GM12878 (cell line): ENCODE measurements around the gene NFATC1. TPM values are rescaled to one million over a fixed set of nuclear protein-coding genes. Genes with fewer than 3 reads are reported as not detected.

Source experiments
- ATAC-seq: fragments of 200-7000 bp; cut with Tn5 transposase; 3 replicates; pipeline ENCODE4 v1.9.1; 2020; ENCODE audit warnings: mild to moderate bottlenecking, moderate library complexity
- BruUV-seq: library from RNA; stranded (reverse); fragments of 400-500 nt; replicated peaks from 2 replicates; lab custom pipeline; 2021; lab: Mats Ljungman, UMichigan
- CTCF ChIA-PET: fragments of 300-600 bp; sonication (Branson Sonifier 250); formaldehyde crosslinking; extraction: SDS; loops from one replicate; lab custom pipeline; 2021; ENCODE audit warnings: inconsistent platforms; lab: Yijun Ruan, JAX
- POLR2A ChIA-PET: fragments of 350-600 bp; formaldehyde crosslinking; extraction: SDS; loops from one replicate; lab custom pipeline; 2021; ENCODE audit warnings: inconsistent platforms; lab: Charles Lee
- RAD21 ChIA-PET: fragments of 300-600 bp; sonication (Branson Sonifier 250); formaldehyde crosslinking; loops from one replicate; lab custom pipeline; 2023; ENCODE audit warnings: antibody characterized with exemption; ENCODE audit not compliant: unreplicated experiment; lab: Charles Lee
- SMC1A ChIA-PET: fragments of 300-600 bp; sonication (Branson Sonifier 250); formaldehyde crosslinking; loops from one replicate; lab custom pipeline; 2023; ENCODE audit not compliant: unreplicated experiment, uncharacterized antibody; lab: Charles Lee
- DNase-seq: peaks from one replicate; pipeline ENCODE4 v3.0.0-alpha.2; 2011; ENCODE audit warnings: low read depth, low spot score
- FAIRE-seq: peaks from 3 replicates; lab custom pipeline; 2011; peaks lifted over from hg19 to GRCh38; lab: Jason Lieb, UNC
- H2AFZ ChIP-seq: 2 replicates; pipeline ENCODE4 v1.6.0; 2011; ENCODE audit warnings: low read depth, low read length, control low read depth; ENCODE audit not compliant: control insufficient read depth
- H3K27ac ChIP-seq: 2 replicates; pipeline ENCODE4 v1.5.1; 2011; ENCODE audit warnings: control low read depth; ENCODE audit not compliant: control insufficient read depth, insufficient read depth
- H3K27me3 ChIP-seq, 2 experiments: replicated peaks in 1 of 2; 2 replicates each; pipeline versions ENCODE4 v1.6.0 to v1.6.1; 2011; ENCODE audit warnings: low read length in 1 of 2; ENCODE audit not compliant: control insufficient read depth in 2 of 2, insufficient read depth in 2 of 2
- H3K36me3 ChIP-seq, 2 experiments: 2 replicates each; pipeline ENCODE4 v1.5.1; 2011; ENCODE audit warnings: low read length in 1 of 2; ENCODE audit not compliant: control insufficient read depth in 2 of 2, insufficient read depth in 2 of 2
- H3K4me1 ChIP-seq: 2 replicates; pipeline ENCODE4 v1.6.1; 2011; ENCODE audit warnings: mild to moderate bottlenecking, low read length, moderate library complexity, mixed read lengths; ENCODE audit not compliant: control insufficient read depth, insufficient read depth
- H3K4me2 ChIP-seq: 2 replicates; pipeline ENCODE4 v1.6.0; 2011; ENCODE audit warnings: control low read depth; ENCODE audit not compliant: control insufficient read depth, insufficient read depth
- H3K4me3 ChIP-seq: fragments of 200-600 bp; sonication (generic); 2 replicates; pipeline ENCODE4 v1.5.1; 2016
- H3K79me2 ChIP-seq: 2 replicates; pipeline ENCODE4 v1.6.0; 2011; ENCODE audit warnings: low read length; ENCODE audit not compliant: control insufficient read depth, insufficient read depth
- H3K9ac ChIP-seq: 2 replicates; pipeline ENCODE4 v1.8.0; 2011; ENCODE audit warnings: low read length, control low read depth, mixed read lengths; ENCODE audit not compliant: control insufficient read depth, insufficient read depth
- H3K9me3 ChIP-seq: replicated peaks from 3 replicates; pipeline ENCODE4 v1.5.1; 2011; ENCODE audit warnings: mild to moderate bottlenecking, low read length; ENCODE audit not compliant: control insufficient read depth, insufficient read depth
- H4K20me1 ChIP-seq: 2 replicates; pipeline ENCODE4 v1.6.0; 2011; ENCODE audit not compliant: control insufficient read depth, insufficient read depth
- CHD2 ChIP-seq: IDR thresholded peaks from 2 replicates; pipeline ENCODE4 v1.6.1; 2011; ENCODE audit warnings: low read depth, low read length, improper control_type of control experiment, borderline replicate concordance
- HCFC1 ChIP-seq: fragments of 150-350 bp; IDR thresholded peaks from 2 replicates; pipeline ENCODE4 v1.6.1; 2014; ENCODE audit warnings: low read length
- IKZF1 ChIP-seq: fragments of 450-650 bp; conservative IDR thresholded peaks from 2 replicates; pipeline ENCODE4 v1.6.1; 2017; ENCODE audit warnings: antibody characterized with exemption, mild to moderate bottlenecking
- NFXL1 ChIP-seq: fragments of 450-650 bp; IDR thresholded peaks from 2 replicates; pipeline ENCODE4 v1.6.1; 2017; ENCODE audit warnings: antibody characterized with exemption, mild to moderate bottlenecking, borderline replicate concordance
- RB1 ChIP-seq: fragments of 450-650 bp; formaldehyde crosslinking; IDR thresholded peaks from 2 replicates; pipeline ENCODE4 v1.6.1; 2017; ENCODE audit warnings: mild to moderate bottlenecking, borderline replicate concordance
- SMAD5 ChIP-seq: IDR thresholded peaks from 2 replicates; pipeline ENCODE4 v1.6.1; 2016; ENCODE audit warnings: antibody characterized with exemption, low read depth
- ZNF622 ChIP-seq: fragments of 450-650 bp; IDR thresholded peaks from 2 replicates; pipeline ENCODE4 v1.6.1; 2017; ENCODE audit warnings: mild to moderate bottlenecking, inconsistent platforms
- WGBS: methylation state at CpG from one replicate; pipeline ENCODE4 v1.1.6; 2016; ENCODE audit warnings: low lambda C conversion rate; ENCODE audit not compliant: insufficient replicate concordance, insufficient coverage; ENCODE audit errors: missing lambda C conversion rate; 5-methylcytosine and 5-hydroxymethylcytosine counted together
- in situ Hi-C: fragments of 300-500 bp; cut with MboI; formaldehyde crosslinking; loops from 9 replicates; pipeline ENCODE4 v1.14.3; 2018; ENCODE audit warnings: mixed read lengths
- intact Hi-C: fragments of 100-400 bp; cut with micrococcal nuclease; formaldehyde crosslinking; loops from one replicate; pipeline ENCODE4 v1.14.2; 2022; ENCODE audit not compliant: unreplicated experiment
- polyA plus RNA-seq, 11 experiments: library from polyadenylated mRNA; depleted of rRNA in 4 of 11; unstranded in 6 of 11; stranded (reverse) in 5 of 11; fragments of >200 nt; fragmentation: Nextera tagmentation in 4 of 11; fragmentation: Illumina TruSeq in 1 of 11; extraction: Ambion mirVana in 4 of 11; extraction: Trizol in 1 of 11; gene quantifications; 1 replicate in 1 of 11; 2 replicates in 10 of 11; pipeline versions ENCODE4 v1.2.1 to v1.2.3, GENCODE V29; 2011 to 2016; ENCODE audit warnings: inconsistent platforms in 2 of 11, missing spikeins in 2 of 11, low read depth in 1 of 11
- total RNA-seq, 4 experiments: library from RNA; depleted of rRNA in 3 of 4; stranded (reverse); fragments of >200 nt in 3 of 4; fragmentation: Illumina TruSeq in 1 of 4; extraction: Trizol in 1 of 4; gene quantifications; 2 replicates each; pipeline versions ENCODE4 v1.2.1 to v1.2.3, GENCODE V29; 2013 to 2021
- TF ChIP-seq, protein P1 (sequence below): fragments of 450-650 bp; IDR thresholded peaks from 2 replicates; pipeline ENCODE4 v1.6.1; 2014; ENCODE audit warnings: mild to moderate bottlenecking
- TF ChIP-seq, protein P2 (sequence below): fragments of 450-650 bp; IDR thresholded peaks from 2 replicates; pipeline ENCODE4 v1.6.1; 2016; ENCODE audit warnings: mild to moderate bottlenecking, moderate library complexity, borderline replicate concordance
- TF ChIP-seq, protein P3 (sequence below): IDR thresholded peaks from 2 replicates; pipeline ENCODE4 v1.6.1; 2011; ENCODE audit warnings: borderline replicate concordance, low read depth, mild to moderate bottlenecking, moderate library complexity, mixed read lengths, low read length; ENCODE audit not compliant: insufficient read depth; ENCODE audit errors: extremely low read length

The NFATC1 gene
- total and polyA plus RNA-seq, 10 of the 15 experiments (the other 5 are each of a cell fraction or from before 2014, with no cell fraction given): 0.84 to 20.8 (median 5.1) TPM

DNA sequence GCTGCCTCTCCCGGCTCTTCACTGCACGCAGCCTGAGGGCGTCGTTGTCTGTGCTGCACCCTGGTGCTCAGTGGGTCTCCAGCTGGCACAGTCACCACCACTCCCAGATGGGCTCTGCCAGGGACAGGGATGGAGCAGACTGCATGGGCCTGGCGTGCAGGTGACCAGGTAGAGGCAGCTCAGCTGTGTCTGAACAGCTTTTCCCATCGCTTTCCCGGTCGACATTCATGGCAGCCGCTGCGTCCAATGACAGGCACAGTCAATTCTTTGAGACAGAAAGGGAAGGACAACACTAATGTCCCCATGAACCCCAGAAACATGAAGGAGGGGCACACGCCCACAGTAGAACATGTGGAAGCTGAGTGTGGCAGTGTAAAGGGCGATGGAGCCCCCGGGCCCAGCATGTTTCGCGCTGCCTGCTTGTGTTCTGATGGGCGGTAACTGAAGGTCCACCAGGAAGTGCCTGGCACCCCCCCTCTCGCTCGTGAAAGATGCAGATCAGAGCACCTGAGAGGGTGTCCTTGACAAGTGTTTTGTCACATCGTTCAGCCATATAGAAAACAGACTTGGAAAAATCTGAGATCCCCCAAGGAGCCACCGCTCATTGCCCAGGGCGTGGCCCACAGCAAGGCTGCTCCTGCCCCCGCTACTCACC lies 122.4 kb downstream of the NFATC1 start:
- DNase-seq (no peak), FAIRE-seq (no peak), ATAC-seq (no peak)
- WGBS: 88% methylated on average over 22 of the region's 22 CpGs
- POLR2A ChIA-PET: no interaction called here
- CTCF ChIA-PET: no interaction called here
- Histone ChIP-seq H3K9ac (no peak overlapping the region), H3K27me3 (no peaks in the 10 kb centered on the region), H3K79me2 (no peaks in the 10 kb centered on the region), H3K4me2 (no peak overlapping the region), H3K4me1 (peaks cover 11% of the 10 kb centered on the region), H3K4me3 (no peak overlapping the region), H3K9me3 (no peaks in the 10 kb centered on the region), H3K27ac (no peak overlapping the region), H2AFZ (no peak overlapping the region), H4K20me1 (no peaks in the 10 kb centered on the region), H3K36me3 (no peaks in the 10 kb centered on the region)
- SMC1A ChIA-PET: no interaction called here
- in situ Hi-C loops: loop anchor here (10.0 kb wide), 1 partner anchor 113 kb away; no protein-coding TSS in a partner anchor
- intact Hi-C loops: no loop called here
- TF ChIP-seq, protein P1, sequence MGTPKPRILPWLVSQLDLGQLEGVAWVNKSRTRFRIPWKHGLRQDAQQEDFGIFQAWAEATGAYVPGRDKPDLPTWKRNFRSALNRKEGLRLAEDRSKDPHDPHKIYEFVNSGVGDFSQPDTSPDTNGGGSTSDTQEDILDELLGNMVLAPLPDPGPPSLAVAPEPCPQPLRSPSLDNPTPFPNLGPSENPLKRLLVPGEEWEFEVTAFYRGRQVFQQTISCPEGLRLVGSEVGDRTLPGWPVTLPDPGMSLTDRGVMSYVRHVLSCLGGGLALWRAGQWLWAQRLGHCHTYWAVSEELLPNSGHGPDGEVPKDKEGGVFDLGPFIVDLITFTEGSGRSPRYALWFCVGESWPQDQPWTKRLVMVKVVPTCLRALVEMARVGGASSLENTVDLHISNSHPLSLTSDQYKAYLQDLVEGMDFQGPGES: no peak
- TF ChIP-seq, protein P2, sequence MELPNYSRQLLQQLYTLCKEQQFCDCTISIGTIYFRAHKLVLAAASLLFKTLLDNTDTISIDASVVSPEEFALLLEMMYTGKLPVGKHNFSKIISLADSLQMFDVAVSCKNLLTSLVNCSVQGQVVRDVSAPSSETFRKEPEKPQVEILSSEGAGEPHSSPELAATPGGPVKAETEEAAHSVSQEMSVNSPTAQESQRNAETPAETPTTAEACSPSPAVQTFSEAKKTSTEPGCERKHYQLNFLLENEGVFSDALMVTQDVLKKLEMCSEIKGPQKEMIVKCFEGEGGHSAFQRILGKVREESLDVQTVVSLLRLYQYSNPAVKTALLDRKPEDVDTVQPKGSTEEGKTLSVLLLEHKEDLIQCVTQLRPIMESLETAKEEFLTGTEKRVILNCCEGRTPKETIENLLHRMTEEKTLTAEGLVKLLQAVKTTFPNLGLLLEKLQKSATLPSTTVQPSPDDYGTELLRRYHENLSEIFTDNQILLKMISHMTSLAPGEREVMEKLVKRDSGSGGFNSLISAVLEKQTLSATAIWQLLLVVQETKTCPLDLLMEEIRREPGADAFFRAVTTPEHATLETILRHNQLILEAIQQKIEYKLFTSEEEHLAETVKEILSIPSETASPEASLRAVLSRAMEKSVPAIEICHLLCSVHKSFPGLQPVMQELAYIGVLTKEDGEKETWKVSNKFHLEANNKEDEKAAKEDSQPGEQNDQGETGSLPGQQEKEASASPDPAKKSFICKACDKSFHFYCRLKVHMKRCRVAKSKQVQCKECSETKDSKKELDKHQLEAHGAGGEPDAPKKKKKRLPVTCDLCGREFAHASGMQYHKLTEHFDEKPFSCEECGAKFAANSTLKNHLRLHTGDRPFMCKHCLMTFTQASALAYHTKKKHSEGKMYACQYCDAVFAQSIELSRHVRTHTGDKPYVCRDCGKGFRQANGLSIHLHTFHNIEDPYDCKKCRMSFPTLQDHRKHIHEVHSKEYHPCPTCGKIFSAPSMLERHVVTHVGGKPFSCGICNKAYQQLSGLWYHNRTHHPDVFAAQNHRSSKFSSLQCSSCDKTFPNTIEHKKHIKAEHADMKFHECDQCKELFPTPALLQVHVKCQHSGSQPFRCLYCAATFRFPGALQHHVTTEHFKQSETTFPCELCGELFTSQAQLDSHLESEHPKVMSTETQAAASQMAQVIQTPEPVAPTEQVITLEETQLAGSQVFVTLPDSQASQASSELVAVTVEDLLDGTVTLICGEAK: no peak
- no peak for TF ChIP-seq HCFC1
- TF ChIP-seq IKZF1: no peak
- TF ChIP-seq ZNF622: no peak
- no peak for TF ChIP-seq SMAD5
- no peak for TF ChIP-seq CHD2
- TF ChIP-seq, protein P3, sequence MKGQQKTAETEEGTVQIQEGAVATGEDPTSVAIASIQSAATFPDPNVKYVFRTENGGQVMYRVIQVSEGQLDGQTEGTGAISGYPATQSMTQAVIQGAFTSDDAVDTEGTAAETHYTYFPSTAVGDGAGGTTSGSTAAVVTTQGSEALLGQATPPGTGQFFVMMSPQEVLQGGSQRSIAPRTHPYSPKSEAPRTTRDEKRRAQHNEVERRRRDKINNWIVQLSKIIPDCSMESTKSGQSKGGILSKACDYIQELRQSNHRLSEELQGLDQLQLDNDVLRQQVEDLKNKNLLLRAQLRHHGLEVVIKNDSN: no peak
- TF ChIP-seq RB1: no peak
- TF ChIP-seq NFXL1: no peak
- RAD21 ChIA-PET: no interaction called here
- no TSS peak for BruUV-seq
